HepG2 (cell line): ENCODE measurements around the gene GPR37L1. TPM values are rescaled to one million over a fixed set of nuclear protein-coding genes. Genes with fewer than 3 reads are reported as not detected.

Source experiments
- ATAC-seq: fragments of 200-7000 bp; cut with Tn5 transposase; 3 replicates; pipeline ENCODE4 v1.9.1; 2020; ENCODE audit warnings: mild to moderate bottlenecking, moderate library complexity
- BruUV-seq: library from RNA; stranded (reverse); fragments of 400-500 nt; replicated peaks from 2 replicates; lab custom pipeline; 2021; lab: Mats Ljungman, UMichigan
- CTCF ChIA-PET: fragments of 300-600 bp; formaldehyde crosslinking; extraction: SDS; loops from one replicate; lab custom pipeline; 2021; ENCODE audit warnings: low total read pairs, inconsistent platforms, low intra/inter-chr PET ratio; lab: Yijun Ruan, JAX
- POLR2A ChIA-PET: fragments of 350-600 bp; sonication (Branson Sonifier 250); formaldehyde crosslinking; loops from one replicate; lab custom pipeline; 2020; ENCODE audit warnings: antibody characterized with exemption, inconsistent platforms; lab: Yijun Ruan, JAX
- DNase-seq: peaks from one replicate; pipeline ENCODE4 v3.0.0-alpha.2; 2015; ENCODE audit warnings: low spot score
- FAIRE-seq: peaks from 3 replicates; lab custom pipeline; 2011; peaks lifted over from hg19 to GRCh38; lab: Jason Lieb, UNC
- H2AFZ ChIP-seq: one replicate; pipeline ENCODE4 v1.6.1; 2011; ENCODE audit warnings: low read length, inconsistent platforms
- H3K27ac ChIP-seq: fragments of 300-600 bp; 3 replicates; pipeline ENCODE4 v1.8.0; 2011; ENCODE audit warnings: mixed run types, mild to moderate bottlenecking, mixed read lengths, low read length, inconsistent platforms; ENCODE audit not compliant: insufficient read depth; ENCODE audit errors: extremely low read length
- H3K27me3 ChIP-seq, 2 experiments: fragments of 200-600 bp in 1 of 2; 2 replicates in 1 of 2; 3 replicates in 1 of 2; pipeline versions ENCODE4 v1.6.0 to v1.8.0; 2011; ENCODE audit warnings: low read length in 2 of 2, mild to moderate bottlenecking in 2 of 2, moderate library complexity in 2 of 2, inconsistent platforms in 1 of 2; ENCODE audit not compliant: insufficient read depth in 2 of 2, control insufficient read depth in 1 of 2
- H3K36me3 ChIP-seq, 2 experiments: fragments of 200-600 bp in 1 of 2; replicated peaks in 1 of 2; 2 replicates in 1 of 2; 3 replicates in 1 of 2; pipeline versions ENCODE4 v1.5.1 to v1.8.0; 2011; ENCODE audit warnings: low read length in 2 of 2, inconsistent platforms in 1 of 2; ENCODE audit not compliant: insufficient read depth in 2 of 2, control insufficient read depth in 1 of 2
- H3K4me1 ChIP-seq: 2 replicates; pipeline ENCODE4 v1.5.1; 2012; ENCODE audit warnings: low read length, inconsistent platforms; ENCODE audit not compliant: insufficient read depth
- H3K4me2 ChIP-seq: 2 replicates; pipeline ENCODE4 v1.6.0; 2011; ENCODE audit warnings: low read depth, low read length, inconsistent platforms
- H3K4me3 ChIP-seq, 3 experiments: fragments of 200-600 bp in 1 of 3; sonication (generic), shearing (Covaris generic) in 1 of 3; replicated peaks in 1 of 3; 2 replicates each; pipeline ENCODE4 v1.5.1; 2011 to 2016; ENCODE audit warnings: low read length in 3 of 3, inconsistent platforms in 2 of 3, low read depth in 2 of 3, mild to moderate bottlenecking in 2 of 3, control low read depth in 1 of 3, mixed read lengths in 1 of 3; ENCODE audit not compliant: insufficient read depth in 1 of 3
- H3K79me2 ChIP-seq: one replicate; pipeline ENCODE4 v1.6.1; 2011; ENCODE audit warnings: low read length, inconsistent platforms; ENCODE audit not compliant: insufficient read depth
- H3K9ac ChIP-seq: 2 replicates; pipeline ENCODE4 v1.6.0; 2011; ENCODE audit warnings: mild to moderate bottlenecking, low read depth, low read length, inconsistent platforms; ENCODE audit not compliant: insufficient read depth
- H3K9me3 ChIP-seq: 2 replicates; pipeline ENCODE4 v1.5.1; 2012; ENCODE audit warnings: mild to moderate bottlenecking, low read length
- H4K20me1 ChIP-seq: 2 replicates; pipeline ENCODE4 v1.6.0; 2011; ENCODE audit warnings: inconsistent platforms, mild to moderate bottlenecking, low read length, moderate library complexity; ENCODE audit not compliant: insufficient read depth
- AHDC1 ChIP-seq: sonication (generic); formaldehyde crosslinking; IDR thresholded peaks from 2 replicates; pipeline ENCODE4 v1.5.1; 2020; ENCODE audit warnings: mild to moderate bottlenecking, missing genetic modification reagents, borderline replicate concordance
- ATF7-NPFF ChIP-seq: sonication (generic); formaldehyde crosslinking; IDR thresholded peaks from 2 replicates; pipeline ENCODE4 v1.8.1; 2023; ENCODE audit warnings: mild to moderate bottlenecking, low read depth, missing genetic modification reagents, moderate library complexity
- CAMTA2 ChIP-seq: sonication (generic); formaldehyde crosslinking; IDR thresholded peaks from 2 replicates; pipeline ENCODE4 v1.4.0; 2020; ENCODE audit warnings: mild to moderate bottlenecking, missing genetic modification reagents, borderline replicate concordance
- CREM ChIP-seq, 2 experiments: sonication (generic) in 1 of 2; formaldehyde crosslinking in 1 of 2; IDR thresholded peaks; 2 replicates each; pipeline versions ENCODE4 v1.4.0 to v1.6.1; 2016 to 2020; ENCODE audit warnings: antibody characterized with exemption in 1 of 2, mild to moderate bottlenecking in 1 of 2, missing genetic modification reagents in 1 of 2
- GATAD2A ChIP-seq: IDR thresholded peaks from 2 replicates; pipeline ENCODE4 v1.6.1; 2016
- HNRNPUL1 ChIP-seq: fragments of 200-400 bp; formaldehyde crosslinking; IDR thresholded peaks from 2 replicates; pipeline ENCODE4 v1.6.1; 2017; ENCODE audit warnings: low read depth, mild to moderate bottlenecking, low read length, moderate library complexity
- KDM5B ChIP-seq: sonication (generic); formaldehyde crosslinking; IDR thresholded peaks from 2 replicates; pipeline ENCODE4 v1.4.0; 2020; ENCODE audit warnings: missing genetic modification reagents, mild to moderate bottlenecking, borderline replicate concordance
- KLF16 ChIP-seq, 2 experiments: sonication (generic) in 1 of 2; formaldehyde crosslinking in 1 of 2; IDR thresholded peaks; 2 replicates each; pipeline versions ENCODE4 v1.6.1 to v1.8.0; 2016 to 2023; ENCODE audit warnings: missing genetic modification reagents in 2 of 2, missing compliant biosample characterization in 1 of 2
- PTBP1 ChIP-seq: fragments of 200-400 bp; formaldehyde crosslinking; IDR thresholded peaks from 2 replicates; pipeline ENCODE4 v1.6.1; 2018; ENCODE audit warnings: low read length, low read depth; ENCODE audit not compliant: poor library complexity, severe bottlenecking
- SKIL ChIP-seq: sonication (generic); formaldehyde crosslinking; IDR thresholded peaks from 2 replicates; pipeline ENCODE4 v1.8.0; 2022; ENCODE audit warnings: missing genetic modification reagents, mild to moderate bottlenecking, moderate library complexity, borderline replicate concordance
- SMC3 ChIP-seq: IDR thresholded peaks from 2 replicates; pipeline ENCODE4 v1.6.1; 2011; ENCODE audit warnings: low read length, improper control_type of control experiment
- TRIM24 ChIP-seq: sonication (generic); formaldehyde crosslinking; IDR thresholded peaks from 2 replicates; pipeline ENCODE4 v1.8.0; 2022; ENCODE audit warnings: mild to moderate bottlenecking, missing genetic modification reagents
- ZNF839 ChIP-seq: sonication (generic); formaldehyde crosslinking; IDR thresholded peaks from 2 replicates; pipeline ENCODE4 v1.4.0; 2020; ENCODE audit warnings: missing genetic modification reagents, mild to moderate bottlenecking, borderline replicate concordance
- ZXDC ChIP-seq: sonication (generic); formaldehyde crosslinking; IDR thresholded peaks from 2 replicates; pipeline ENCODE4 v1.5.0; 2020; ENCODE audit warnings: mild to moderate bottlenecking, missing genetic modification reagents
- WGBS: methylation state at CpG from one replicate; pipeline ENCODE4 v1.1.6; 2017; ENCODE audit warnings: low lambda C conversion rate; 5-methylcytosine and 5-hydroxymethylcytosine counted together
- in situ Hi-C: cut with HindIII; loops from 2 replicates; pipeline ENCODE4 v1.10.0; 2017; ENCODE audit warnings: low pct_unique_long_range_greater_than_20kb; ENCODE audit not compliant: extremely low pct_ligation_motif_present
- intact Hi-C: fragments of 100-400 bp; cut with micrococcal nuclease; formaldehyde crosslinking; loops from one replicate; pipeline ENCODE4 v1.10.0; 2022; ENCODE audit not compliant: unreplicated experiment
- polyA plus RNA-seq, 8 experiments: library from polyadenylated mRNA; depleted of rRNA in 3 of 8; stranded (reverse) in 7 of 8; unstranded in 1 of 8; fragments of >200 nt; fragmentation: Illumina TruSeq in 4 of 8; extraction: Trizol in 4 of 8; gene quantifications; 2 replicates each; pipeline versions ENCODE4 v1.2.1 to v1.2.3, GENCODE V29; 2011 to 2016; ENCODE audit warnings: low read depth in 4 of 8, missing spikeins in 1 of 8, mixed read lengths in 1 of 8; ENCODE audit not compliant: insufficient read depth in 1 of 8
- total RNA-seq, 5 experiments: library from RNA; depleted of rRNA; stranded (reverse); fragments of >200 nt; fragmentation: Illumina TruSeq; extraction: Trizol; gene quantifications; 2 replicates each; pipeline ENCODE4 v1.2.3, GENCODE V29; 2016; ENCODE audit warnings: low read depth in 1 of 5

Gene GPR37L1
- total and polyA plus RNA-seq, 2 of the 13 experiments (the other 11 are each of a cell fraction or from before 2014, with no cell fraction given): 0.13 TPM; not detected in 1

GRCh38 chr1:202125611-202126010 is 2.9 kb downstream of the GPR37L1 start:
- WGBS: 36% methylated on average over 8 of the region's 8 CpGs
- no peak overlapping the region for H3K4me3 ChIP-seq
- H3K36me3 ChIP-seq: no peaks in the 10 kb centered on the region
- intact Hi-C loops (no loop called here), in situ Hi-C loops (no loop called here)
- no peak overlapping the region for H3K4me2 ChIP-seq
- H3K79me2 ChIP-seq: no peaks in the 10 kb centered on the region
- DNase-seq (no peak), ATAC-seq (no peak), FAIRE-seq (no peak)
- no peak overlapping the region for H2AFZ ChIP-seq
- no peak overlapping the region for H3K9ac ChIP-seq
- no peaks in the 10 kb centered on the region for H3K9me3 ChIP-seq
- TF ChIP-seq KLF16 (CRISPR knock-in tag; IDR thresholded peaks at IDR 0.05) (no peak), GATAD2A (no peak), PTBP1 (no peak), TRIM24 (CRISPR knock-in tag) (no peak), ATF7-NPFF (no peak), AHDC1 (CRISPR knock-in tag) (no peak), CREM (IDR thresholded peaks at IDR 0.05) (no peak), CREM (CRISPR knock-in tag; IDR thresholded peaks at IDR 0.05) (no peak), ZNF839 (no peak), KDM5B (CRISPR knock-in tag) (no peak), SMC3 (no peak), ZXDC (no peak), SKIL (no peak), HNRNPUL1 (no peak), CAMTA2 (CRISPR knock-in tag) (no peak)
- H3K27me3 ChIP-seq: peaks cover 4 to 40% of the 10 kb centered on the region in 2 experiments; a peak in 4 of 5 replicates
- ChIA-PET CTCF (no interaction called here), POLR2A (no interaction called here)
- no peak overlapping the region for H3K27ac ChIP-seq
- H4K20me1 ChIP-seq: no peaks in the 10 kb centered on the region
- BruUV-seq: no TSS peak
- H3K4me1 ChIP-seq: peaks cover 6% of the 10 kb centered on the region; the same call in 1 of the 2 replicates
